SIG-M5 treated with dmso at 0.1 percent for 504 hours (cell line): ENCODE results near the gene MYL6B.
A peak's percentile ranks its signal among the peaks of the same experiment; 100 is the strongest.
"Not testable (repeated sequence)": the region's sequence is repeated elsewhere in the genome, so short reads cannot be mapped to it uniquely, and the experiment has no call there.

Experiments used
- DNase-seq: peaks from one replicate; lab custom pipeline; 2025; ENCODE audit not compliant: unreplicated experiment; lab: John Stamatoyannopoulos, UW

The MYL6B gene

DNA sequence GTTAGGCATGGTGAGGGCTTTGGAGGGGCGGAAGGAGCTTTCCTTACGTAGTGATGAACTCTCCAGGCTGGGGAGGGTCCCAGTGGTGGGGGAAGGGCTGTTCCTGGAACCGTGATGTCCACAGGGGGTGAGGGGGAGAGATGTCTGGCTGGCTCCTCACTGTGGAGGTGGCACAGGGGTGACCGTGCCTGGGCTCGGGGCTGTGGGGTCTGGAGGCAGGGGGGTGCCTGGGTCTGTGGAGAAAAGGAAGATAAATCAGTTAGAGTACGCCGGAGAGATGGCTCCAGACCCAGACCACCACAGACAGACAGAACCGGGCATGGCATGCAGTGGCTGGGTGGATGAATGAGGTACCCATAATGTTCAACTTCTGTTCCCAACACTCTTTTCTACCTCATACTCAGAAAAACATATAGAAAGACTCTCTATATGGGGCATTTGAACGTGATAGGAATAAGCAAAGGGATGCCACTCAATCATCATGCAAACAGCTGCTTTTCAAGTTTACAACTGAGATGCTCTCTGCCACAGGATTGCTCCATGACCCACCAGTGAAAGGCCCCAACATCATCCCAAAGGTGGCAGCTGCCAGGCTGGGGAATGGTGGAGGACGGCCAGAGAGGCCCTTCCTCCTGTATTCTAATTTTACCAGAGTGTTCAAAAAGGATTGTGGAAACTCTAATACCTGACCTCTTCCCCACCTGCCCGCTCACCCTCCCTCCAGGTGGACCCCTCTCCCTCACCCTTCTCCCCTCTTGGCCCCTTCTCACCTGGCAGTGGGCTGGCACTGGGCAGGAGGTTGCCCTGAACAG lies 11.4 kb downstream of the MYL6B start:
- no peak for DNase-seq

- no peak for DNase-seq
Observed at GRCh38 chr12:56164345-56164729, 11.9 kb downstream of the MYL6B start.

- DNase-seq, result no peak
Observed at GRCh38 chr12:56165369-56165768, 13.0 kb downstream of the MYL6B start.

- no peak for DNase-seq
Observed at GRCh38 chr12:56169229-56169759, 16.9 kb downstream of the MYL6B start.

- no peak for DNase-seq
Observed at GRCh38 chr12:56172839-56173238, 20.5 kb downstream of the MYL6B start.

GRCh38 chr12:56178347-56178746 lies 26.0 kb downstream of the MYL6B start:
- DNase-seq, result no peak

DNA sequence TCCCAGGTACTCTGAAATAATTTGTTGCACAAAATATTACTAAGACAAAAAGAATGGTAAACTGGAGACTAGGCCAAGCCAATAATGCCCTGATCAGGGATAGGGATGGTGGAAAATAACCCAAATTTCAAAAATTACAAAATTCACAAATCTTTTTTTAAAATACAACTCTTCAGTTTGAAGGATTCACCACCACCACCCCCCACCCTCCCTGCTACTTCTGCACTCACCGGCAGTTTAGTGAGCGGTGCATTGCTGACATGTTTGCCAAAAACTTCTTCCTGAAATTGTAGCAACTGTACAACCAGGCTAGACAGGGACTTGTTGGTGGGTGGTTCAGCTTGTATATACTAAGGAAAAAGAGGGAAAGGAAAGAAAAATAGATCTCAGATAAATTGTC lies 34.6 kb downstream of the MYL6B start:
- no peak for DNase-seq

- DNase-seq, result peak; percentile 63
Observed at GRCh38 chr12:56188131-56188777, 35.9 kb downstream of the MYL6B start.

GRCh38 chr12:56188778-56189098 lies 36.4 kb downstream of the MYL6B start:
- DNase-seq, result no peak

DNA sequence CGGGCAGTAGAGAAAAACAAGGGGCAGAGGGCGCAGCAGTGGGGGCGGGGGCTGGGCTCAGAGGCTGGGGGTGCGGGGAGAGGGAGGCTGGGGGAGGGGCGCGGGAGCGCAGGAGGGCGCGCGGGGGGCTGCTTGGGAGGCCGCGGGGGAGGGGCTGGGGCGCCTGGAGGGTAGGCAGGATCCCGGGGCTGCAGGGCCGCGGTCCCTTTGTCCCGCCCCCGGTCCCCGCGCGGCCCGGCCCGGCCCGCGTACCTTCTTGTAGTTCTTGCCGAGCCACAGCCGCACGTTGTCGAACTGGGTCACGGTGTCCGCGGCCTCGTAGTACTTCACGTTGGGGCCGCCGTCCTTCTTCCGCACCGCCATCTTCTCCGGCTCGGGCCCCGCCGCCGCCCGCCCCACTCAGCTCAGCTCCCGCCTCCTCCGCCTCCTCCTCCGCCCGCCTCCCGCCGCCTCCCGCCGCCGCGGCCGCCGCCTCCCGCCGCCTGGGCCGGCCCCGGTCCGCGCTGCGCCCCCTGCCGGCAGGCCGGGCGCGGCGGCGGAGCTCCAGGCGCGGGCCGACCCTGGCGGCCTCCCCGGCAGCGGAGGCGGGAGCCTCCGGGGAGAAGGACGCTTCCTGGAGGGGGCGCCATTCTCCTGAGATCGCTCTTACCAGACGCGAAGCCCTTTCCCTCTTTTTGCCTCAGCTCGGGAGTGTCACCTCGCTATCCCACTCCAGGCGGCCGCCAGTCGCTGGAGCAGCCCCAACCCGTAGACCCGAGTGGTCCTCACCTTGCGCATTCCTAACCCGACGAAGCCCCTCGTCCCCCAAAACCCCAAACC lies 36.9 kb downstream of the MYL6B start, which contains the start of gene SMARCC2:
Gene SMARCC2 (minus strand): TSS at position 385 of the 819 bp plus-strand sequence. CDS start 22 bp downstream, at position 363.
- peak; percentile 85 for DNase-seq

DNA sequence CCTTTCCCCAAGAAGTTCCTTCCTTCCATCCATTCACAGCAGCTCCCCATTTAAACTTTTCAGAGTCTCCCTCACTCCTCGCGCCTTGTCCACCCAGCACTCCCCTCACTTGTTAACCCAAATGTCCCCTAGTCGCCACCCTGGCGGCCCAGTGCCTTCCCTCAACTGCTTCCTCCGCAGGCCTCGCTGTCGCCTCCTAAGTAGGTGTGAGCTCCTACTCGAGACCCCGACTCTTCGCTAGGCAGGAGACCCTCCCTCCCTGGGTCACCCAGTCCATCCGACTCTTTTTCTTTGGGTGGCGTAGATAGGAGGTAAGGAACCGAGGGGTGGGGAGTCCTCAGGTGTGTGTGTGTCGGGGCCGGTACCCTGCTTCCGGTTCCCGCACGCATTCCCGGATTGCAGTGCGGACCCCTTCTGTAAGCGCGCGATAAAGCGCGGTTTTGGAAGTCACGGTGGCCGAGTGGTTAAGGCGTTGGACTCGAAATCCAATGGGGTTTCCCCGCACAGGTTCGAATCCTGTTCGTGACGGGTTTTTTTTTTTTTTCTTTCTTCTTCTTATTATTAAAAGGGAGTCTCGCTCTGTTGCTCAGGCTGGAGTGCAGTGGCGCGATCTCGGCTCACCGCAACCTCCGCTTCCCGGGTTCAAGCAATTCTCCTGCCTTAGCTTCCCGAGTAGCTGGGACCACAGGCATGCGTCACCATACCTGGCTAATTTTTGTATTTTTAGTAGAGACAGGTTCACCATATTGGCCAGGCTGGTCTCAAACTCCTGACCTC lies 37.7 kb downstream of the MYL6B start:
- DNase-seq, result peak; percentile 69

DNA sequence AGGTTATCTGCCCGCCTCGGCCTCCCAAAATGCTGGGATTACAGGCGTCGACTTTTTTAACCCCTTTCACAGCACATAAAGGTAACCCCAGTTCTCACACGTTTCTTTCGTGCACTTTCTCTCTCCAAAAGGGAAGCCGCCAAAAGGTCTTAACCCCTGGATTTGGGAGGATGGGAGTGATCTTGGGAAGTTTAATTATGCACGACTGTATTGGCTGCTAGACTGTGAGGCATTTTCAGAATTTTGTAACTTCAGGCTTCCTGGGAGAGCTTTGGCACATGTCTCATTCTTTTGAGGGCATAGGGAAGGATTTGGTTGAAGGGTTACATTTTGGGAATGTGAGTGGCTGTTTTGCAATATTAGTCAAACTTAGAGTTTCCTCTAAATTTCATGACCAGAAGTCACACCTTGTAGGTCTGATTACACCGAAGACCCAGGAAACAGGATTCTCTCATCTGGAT lies 38.3 kb downstream of the MYL6B start:
- DNase-seq, result no peak

DNA sequence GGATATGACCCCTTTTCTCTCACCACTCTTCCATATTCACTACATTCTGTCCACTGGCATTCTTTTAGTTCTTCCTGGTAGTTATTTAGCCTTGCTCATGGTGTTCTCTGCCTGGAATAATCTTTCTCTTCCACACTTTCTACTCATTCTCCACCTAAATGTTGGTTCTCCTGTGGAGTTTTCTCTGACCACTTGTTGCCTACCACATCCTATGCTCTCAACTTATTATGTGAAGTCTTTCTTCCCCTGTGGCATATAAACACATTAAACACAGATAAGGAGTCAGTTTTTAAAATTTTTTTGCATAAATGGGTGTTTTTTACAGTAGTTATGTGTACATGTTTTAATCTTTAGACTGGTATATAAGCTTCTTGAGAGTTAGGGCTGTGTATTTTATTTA lies 40.2 kb downstream of the MYL6B start:
- DNase-seq, result no peak

DNA sequence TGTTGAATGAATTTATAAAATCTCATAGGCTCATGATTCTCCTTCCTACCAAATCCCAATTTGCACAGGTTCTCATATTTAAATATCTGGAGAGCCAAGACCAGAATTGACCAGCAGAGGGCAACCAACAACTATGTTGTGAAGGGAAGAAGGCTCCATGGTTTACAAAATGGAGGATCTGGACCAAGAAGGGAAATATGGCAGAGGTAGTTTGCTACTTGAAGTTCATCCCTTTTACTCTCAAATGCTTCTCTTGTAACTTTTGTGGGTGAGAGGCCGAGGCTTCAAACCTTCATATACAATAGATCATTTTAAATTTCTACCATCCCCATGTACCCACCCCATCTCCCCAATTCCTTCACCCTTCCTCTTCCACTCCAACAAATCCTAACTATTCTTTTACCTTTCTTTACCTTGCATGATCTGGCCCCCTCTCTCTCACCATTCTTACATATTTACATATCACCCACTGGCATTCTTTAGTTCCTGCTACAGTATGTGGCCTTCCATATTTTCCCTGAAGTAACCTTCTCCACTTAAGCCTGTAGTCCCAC lies 40.7 kb downstream of the MYL6B start:
- DNase-seq, result peak; percentile 92

DNA sequence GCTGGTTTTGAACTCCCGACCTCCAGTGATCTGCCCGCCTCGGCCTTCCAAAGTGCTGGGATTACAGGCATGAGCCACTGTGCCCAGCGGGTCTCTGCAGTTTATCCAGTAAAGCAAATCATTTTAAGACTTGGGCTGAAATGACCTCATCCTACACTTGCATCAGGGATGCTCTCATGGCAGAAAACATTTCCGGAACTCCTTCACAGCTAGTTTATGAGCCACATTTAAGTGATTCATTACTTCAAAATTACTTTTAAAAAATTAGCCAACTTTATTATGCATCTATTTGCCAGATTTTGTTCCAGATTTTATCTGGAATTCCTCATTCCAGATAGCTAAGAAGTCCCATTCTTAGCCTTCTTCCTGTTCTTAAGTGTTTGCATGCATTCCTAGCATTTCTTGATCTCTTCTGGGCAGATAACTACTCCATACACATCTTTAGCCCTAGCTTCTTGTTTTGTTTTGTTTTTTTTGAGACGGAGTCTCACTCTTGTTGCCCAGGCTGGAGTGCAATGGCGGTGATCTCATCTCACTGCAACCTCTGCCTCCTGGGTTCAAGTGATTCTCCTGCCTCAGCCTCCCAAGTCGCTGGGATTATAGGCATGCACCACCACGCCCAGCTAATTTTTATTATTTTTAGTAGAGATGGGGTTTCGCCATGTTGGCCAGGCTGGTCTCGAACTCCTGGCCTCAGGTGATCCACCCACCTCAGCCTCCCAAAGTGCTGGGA lies 44.6 kb downstream of the MYL6B start:
- not testable (repeated sequence) for DNase-seq

GRCh38 chr12:56197921-56198635 lies 45.7 kb downstream of the MYL6B start:
- DNase-seq, result no peak

GRCh38 chr12:56198836-56199235 lies 46.4 kb downstream of the MYL6B start:
- DNase-seq, result no peak

- no peak for DNase-seq
Observed at GRCh38 chr12:56202366-56202765, 50.0 kb downstream of the MYL6B start.

DNA sequence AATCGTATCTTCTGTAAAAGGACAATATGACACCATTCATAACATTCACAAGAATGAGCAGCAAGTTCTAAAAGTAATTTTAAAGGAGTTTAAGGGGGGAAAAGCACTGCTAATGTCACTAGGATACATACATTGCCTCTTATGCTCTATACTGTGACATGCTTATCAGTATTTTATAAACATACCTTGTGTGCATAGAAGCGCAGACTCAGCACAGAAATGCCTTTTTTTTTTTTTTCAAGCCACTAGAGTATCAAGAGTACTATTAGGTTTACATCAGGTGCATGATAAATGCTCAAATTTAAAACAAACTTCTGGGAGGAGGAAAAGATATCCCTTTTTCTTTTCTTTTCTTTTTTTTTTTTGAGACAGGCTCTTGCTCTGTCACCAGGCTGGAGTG lies 50.5 kb downstream of the MYL6B start:
- no peak for DNase-seq
